GM12801 (cell line): Measurements from ENCODE around the gene ERC2.

Experiments used
- CTCF ChIP-seq: IDR thresholded peaks from one replicate; pipeline ENCODE4 v1.5.1; 2011; ENCODE audit warnings: control low read depth; ENCODE audit not compliant: insufficient read length; ENCODE audit errors: extremely low read depth

ERC2 gene

GRCh38 chr3:55546866-55547669 lies 921.2 kb downstream of the ERC2 start:
- no peak for TF ChIP-seq CTCF

DNA sequence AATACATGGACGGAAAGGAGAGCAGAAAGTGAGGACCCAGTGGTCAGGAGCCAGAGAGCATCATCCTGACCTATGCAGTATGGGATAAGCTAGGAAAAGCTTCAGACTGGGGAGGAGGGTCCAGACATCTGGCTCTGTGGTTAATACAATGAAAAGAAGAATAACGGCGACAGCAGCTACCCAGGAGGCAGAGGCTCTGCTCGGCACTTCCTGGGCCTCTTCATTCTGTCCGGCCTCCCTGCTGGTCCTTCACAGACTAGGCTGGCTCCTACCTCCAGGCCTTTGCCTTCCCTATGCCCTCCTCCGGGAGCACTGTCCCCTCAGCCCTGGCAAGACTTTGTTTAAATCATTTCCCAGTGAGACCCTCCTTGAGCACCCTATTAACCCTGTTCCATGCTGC lies 922.3 kb downstream of the ERC2 start:
- TF ChIP-seq CTCF = no peak

DNA sequence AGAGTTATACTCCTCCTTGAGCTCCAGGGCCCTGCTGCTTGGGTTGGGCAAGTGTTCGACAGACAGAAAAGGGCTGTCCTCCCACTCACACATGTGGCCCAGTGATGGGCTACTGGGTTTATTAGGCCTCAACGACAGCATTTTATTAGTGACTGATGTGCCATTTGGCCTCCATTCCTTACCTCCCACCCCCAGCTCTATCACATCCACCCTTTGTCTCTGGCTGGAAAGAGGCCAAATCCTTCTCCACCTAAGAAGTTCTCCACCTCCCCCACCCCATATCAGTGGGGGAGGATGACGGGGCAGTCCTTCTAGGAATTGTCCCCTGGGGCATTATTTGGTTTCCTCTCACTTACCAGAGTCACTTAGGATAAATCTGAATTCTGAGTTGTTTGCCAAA lies 924.0 kb downstream of the ERC2 start:
- no peak for TF ChIP-seq CTCF

GRCh38 chr3:55543181-55543614 lies 925.1 kb downstream of the ERC2 start:
- no peak for TF ChIP-seq CTCF

GRCh38 chr3:55541456-55541855 lies 926.8 kb downstream of the ERC2 start:
- no peak for TF ChIP-seq CTCF

DNA sequence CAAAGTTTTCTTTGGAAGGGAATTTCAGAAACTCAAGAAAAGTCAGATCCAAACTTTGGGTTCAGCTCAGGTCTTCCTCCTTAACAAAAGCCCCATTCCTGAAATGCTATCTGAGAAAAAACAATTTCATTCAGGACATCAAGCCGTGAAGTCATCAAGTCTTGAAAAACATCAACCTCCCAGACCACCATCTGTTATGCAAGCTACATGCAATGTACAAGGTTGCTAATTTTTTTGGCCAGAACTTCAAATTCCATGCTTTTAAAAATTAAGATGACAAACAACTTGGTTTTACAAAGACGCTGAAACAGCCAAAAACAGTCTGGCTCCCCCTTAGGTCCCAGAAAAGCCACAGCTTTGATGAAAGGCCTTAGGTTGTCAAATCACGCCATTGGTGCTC lies 927.3 kb downstream of the ERC2 start:
- no peak for TF ChIP-seq CTCF

- TF ChIP-seq CTCF = no peak
These were observed 927.7 kb downstream of the ERC2 start for GRCh38 chr3:55540579-55540978.
